ENCODE results near the gene CCDC178.
"Not testable (repeated sequence)": the region's sequence is repeated elsewhere in the genome, so short reads cannot be mapped to it uniquely, and the experiment has no call there.

Gene CCDC178

DNA sequence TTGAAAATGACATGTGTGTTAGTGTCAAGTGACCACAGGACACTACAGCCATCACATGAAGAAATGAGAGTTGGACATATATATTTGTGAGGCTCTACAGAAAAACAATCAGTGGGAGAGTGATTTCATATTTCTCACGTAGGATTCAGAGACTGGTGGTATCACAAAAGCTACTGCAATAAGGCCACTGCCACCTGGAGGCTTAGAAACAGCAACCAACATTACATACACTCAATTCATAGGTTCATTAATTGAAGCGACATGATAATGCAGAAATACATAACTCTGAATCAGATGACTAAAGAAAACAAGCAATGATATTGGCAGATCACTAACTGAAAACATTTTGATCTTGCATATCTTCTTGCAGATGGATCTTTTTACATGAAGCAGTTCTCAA is 419.6 kb downstream of the CCDC178 start:
- no peak for DNase-seq (ENCODE audit: low read depth in 1 of 2, low spot score in 1 of 2)

DNA sequence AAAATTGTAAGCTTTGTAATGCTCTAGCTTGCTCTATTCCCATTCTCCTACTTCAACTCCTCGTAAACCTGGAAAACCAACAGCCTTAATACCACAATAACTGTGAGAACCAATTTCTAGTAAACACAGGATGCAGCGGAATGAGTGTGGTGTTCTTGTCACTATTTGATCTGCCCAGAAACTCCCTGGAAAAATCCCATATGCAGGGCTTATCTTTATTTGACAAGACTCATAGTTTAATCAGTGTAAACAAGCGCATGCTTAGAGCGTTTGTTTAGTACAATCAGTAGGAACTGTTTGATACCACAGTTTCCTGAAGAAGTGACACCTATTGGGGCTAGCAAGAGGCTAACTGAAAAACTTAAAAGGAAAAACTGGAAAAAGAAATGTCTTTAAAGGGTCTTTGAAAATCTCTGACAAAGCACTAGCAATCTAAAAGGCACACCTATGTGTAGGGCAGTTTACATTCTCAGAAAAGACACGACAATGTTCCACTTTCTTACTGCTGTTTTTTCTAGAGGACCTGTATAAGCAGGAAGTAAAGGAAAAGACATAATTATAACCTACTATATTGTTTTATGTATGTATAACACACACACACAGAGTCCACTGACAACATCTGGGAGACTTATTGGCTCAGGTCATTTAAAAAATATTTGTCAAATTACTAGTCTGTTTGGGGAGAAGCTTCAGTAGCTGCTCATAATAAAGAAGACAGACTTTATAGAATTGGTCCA is 426.3 kb downstream of the CCDC178 start:
- DNase-seq (ENCODE audit: low read depth in 1 of 2, low spot score in 1 of 2), result no peak

DNA sequence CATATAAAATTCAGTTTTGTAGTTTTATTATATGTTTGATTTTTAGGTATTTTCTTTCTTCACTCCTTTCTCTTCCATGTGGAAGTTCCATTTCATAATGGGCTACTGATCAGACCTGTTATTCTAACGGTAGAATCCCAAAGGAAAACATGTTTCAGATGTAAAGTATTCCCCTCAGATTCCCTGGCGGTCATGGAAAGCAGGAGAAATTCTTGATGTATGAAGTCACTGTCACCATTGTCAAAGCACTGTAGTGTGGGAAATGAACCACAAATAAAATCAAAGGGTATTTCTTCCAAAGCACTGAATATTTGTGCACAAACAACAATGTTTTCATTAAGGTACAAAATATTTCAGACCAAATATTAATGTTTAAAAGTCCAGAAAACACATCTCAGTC is 430.4 kb downstream of the CCDC178 start:
- no peak for DNase-seq (ENCODE audit: low read depth in 1 of 2, low spot score in 1 of 2)

DNA sequence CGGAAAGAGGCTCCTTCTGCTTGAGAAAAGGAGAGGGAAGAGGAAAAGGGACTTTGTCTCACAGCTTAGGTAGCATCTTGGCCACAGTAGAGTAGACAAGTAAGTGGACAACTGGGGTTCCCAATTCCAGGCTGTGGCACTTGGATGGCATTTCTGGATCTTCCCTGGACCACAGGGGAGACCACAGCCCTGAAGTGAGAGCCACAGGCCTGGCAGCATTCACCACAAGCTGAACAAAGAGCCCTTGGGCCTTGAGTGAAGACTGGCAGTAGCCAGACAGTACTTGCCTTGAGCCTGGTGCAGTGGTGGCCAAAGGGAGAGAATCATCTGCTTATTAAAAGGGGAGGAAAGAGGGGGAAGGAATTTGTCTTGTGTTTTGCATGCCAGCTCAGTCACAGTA is 441.6 kb downstream of the CCDC178 start:
- DNase-seq (ENCODE audit: low read depth in 1 of 2, low spot score in 1 of 2), result no peak

DNA sequence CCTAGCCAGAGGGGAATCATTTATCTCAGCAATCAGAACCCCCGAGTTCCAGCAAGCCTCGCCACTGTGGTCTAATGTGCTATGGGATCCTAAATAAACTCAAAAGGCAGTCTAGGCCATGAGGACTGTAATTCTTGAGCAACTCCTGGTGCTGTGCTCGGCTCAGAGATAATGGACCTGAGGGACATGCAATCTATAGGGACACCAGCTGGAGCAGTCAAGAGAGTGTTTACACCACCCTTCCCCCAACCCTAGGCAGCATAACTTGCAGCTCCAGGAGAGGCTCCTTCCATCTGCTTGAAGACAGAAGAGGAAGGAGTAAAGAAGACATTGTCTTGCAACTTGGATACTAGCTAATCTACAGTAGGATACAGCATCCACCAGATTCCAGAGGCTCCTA is 442.2 kb downstream of the CCDC178 start:
- DNase-seq (ENCODE audit: low read depth in 1 of 2, low spot score in 1 of 2), result no peak

DNA sequence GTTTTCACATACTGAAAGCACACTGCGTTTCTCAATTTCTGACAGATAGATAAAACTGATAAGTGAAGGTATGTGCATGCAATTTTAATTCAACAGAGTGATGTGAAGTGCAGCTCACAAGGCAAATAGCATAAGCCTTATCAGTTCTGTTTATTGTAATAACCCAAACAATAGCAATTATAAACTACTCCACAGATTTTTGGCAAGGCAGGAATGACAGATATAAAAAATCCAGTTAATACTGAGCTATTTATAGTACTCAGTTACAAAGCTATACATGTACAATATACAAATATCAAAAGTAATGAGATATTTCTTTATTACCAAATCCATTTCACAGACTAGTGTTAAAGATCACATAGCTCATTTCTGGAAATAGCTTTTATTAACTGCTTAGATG is 456.8 kb downstream of the CCDC178 start:
- no peak for DNase-seq (ENCODE audit: low read depth in 1 of 2, low spot score in 1 of 2)

DNA sequence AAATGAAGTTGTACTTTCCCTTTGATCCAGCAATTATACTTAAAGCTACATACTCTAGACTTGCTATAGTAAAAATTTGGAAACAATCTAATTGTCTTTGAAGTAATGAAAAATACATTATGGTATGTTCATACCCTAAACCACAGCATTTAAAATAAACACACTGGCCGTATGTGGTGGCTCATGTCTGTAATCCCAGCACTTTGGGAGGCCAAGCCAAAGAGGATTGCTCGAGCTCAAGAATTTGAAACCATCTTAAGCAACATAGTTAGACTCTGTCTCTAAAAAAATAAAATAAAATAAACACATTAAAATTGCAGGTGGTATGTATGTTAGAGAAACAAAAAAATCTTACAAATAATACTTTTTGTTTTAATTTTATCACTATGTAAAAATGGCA is 459.6 kb downstream of the CCDC178 start:
- DNase-seq (ENCODE audit: low read depth in 1 of 2, low spot score in 1 of 2), result no peak

DNA sequence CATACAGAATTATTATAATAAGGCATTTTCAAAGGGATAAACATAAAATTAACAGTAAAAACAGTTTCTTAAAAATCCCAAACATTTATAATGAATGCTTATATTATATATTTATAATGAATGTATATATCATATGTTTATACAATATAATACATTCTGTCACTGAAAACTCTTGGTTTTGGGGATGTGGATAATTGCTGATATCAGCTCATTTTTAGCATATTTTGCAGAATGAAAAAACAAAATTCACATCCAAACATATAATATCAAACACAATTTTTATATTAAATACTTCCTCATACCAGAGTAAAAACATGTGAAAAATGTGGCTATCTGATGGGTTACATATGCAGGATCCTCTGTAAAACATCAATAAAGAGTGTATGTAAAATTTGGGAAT is 465.0 kb downstream of the CCDC178 start:
- no peak for DNase-seq (ENCODE audit: low read depth in 1 of 2, low spot score in 1 of 2)

DNA sequence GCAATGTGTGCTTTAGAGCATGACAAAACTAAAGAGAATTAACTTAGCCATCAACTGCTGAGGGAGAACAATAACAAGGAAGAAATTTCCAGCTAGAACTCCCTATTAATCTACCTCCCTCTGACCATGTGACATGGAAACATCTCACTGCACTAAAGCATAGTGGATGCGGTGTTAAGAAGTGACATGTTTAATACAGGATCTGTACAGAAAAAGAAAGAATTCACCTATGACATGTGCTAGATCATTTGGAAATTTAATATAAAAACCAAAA is 465.4 kb downstream of the CCDC178 start:
- no peak for DNase-seq (ENCODE audit: low read depth in 1 of 2, low spot score in 1 of 2)

DNA sequence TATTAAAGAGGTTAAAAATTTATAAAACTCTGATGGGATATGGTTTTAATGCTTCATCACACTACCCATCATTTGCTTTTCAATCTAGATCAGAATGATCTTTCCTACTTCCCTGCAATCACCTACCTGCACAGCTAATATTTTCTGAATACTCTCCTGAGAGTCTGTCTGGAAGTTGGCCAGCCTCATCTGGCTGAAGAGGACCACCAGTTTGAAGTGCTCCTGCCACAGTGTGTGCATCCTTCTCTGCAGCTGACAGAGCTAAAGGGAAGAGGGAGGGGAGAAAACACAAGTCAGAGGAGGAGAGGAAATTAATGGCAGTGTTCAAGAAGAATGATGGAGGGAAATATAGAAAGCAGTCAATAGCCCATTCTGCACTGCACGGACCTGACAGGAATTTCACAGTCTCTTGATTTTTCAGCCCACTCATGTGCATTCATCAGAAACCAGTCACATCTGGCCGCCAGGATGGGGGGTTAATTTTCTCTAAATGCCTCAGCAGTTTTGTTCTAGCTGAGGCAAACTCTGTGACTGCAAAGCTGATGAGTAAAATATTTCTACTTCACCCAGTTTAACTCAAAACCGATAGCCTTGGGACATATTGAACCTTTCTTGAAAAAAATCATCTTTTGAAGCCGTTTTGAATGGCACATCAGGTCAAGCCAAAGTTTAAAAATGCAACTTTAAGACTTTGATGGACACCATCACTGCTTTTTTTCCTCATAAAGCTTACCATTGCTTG is 465.9 kb downstream of the CCDC178 start:
- DNase-seq (ENCODE audit: low read depth in 1 of 2, low spot score in 1 of 2), result no peak

DNA sequence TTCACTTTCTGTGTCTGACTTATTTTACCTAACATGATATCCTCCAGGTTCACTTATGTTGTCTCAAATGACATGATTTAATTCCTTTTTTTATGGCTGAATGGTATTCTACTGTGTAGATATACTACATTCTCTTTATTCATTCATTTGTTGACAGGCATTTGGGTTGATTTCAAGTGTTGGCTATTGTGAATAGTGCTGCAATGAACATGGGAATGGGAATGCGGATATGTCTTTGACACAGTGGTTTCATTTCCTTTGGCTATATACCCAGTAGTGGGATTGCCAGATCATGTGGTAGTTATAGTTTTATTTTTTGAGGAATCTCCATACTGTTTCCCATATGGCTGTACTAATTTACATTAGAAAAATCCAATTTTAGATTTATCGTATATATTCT is 472.3 kb downstream of the CCDC178 start:
- no peak for DNase-seq (ENCODE audit: low read depth in 1 of 2, low spot score in 1 of 2)

DNA sequence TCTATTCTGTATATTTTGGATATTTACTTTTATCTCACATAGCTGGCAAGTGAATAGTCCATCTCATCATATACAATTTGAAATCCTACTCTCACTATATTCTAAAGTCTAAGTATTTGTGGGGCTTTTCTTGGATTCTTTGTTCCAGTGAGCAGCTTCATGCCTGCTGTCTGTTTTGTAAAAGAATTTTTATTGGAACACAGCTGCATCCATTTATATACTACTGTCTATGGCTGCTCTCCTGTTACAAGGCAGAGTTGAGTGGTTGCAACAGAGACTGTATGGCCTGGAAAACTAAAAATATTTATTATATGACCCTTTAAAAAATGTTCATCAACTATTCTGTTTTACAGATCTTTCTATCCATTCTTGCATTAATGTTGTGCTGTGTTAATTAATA is 474.4 kb downstream of the CCDC178 start:
- no peak for DNase-seq (ENCODE audit: low read depth in 1 of 2, low spot score in 1 of 2)

DNA sequence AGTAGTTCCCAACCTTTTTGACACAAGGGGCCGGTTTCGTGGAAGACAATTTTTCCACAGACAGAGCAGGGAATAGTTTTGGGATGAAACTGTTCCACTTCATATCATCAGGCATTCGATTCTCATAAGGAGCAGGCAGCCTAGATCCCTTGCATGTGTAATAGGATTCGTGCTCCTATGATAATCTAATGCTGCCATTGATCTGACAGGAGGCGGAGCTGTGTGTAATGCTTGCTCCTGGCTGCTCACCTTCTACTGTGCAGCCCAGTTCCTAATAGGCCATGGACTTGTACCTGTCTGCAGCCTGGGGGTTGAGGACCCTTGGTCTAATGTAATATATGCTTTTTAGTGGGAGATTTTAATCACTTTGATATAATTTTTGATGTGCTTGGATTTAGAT is 479.0 kb downstream of the CCDC178 start:
- no peak for DNase-seq (ENCODE audit: low read depth in 1 of 2, low spot score in 1 of 2)

DNA sequence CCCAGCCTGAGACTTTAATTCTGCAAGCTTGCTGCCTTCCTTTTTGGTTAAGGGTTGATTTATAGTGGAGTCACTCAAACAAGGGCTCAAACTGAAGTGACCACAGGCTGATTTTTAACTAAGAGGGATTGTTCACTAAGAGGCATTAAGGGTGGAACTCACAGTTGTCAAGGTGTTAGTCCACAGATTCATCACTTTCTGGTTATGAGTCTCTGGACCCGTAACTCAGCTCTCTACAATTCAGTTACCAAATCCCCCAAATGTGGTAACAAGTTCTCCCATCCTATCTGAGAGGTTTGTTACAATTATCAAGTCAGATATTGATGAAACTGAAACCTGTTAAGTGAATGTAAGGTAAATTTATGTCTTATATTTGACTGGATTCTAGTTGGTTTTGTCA is 481.8 kb downstream of the CCDC178 start:
- DNase-seq (ENCODE audit: low read depth in 1 of 2, low spot score in 1 of 2), result no peak

DNA sequence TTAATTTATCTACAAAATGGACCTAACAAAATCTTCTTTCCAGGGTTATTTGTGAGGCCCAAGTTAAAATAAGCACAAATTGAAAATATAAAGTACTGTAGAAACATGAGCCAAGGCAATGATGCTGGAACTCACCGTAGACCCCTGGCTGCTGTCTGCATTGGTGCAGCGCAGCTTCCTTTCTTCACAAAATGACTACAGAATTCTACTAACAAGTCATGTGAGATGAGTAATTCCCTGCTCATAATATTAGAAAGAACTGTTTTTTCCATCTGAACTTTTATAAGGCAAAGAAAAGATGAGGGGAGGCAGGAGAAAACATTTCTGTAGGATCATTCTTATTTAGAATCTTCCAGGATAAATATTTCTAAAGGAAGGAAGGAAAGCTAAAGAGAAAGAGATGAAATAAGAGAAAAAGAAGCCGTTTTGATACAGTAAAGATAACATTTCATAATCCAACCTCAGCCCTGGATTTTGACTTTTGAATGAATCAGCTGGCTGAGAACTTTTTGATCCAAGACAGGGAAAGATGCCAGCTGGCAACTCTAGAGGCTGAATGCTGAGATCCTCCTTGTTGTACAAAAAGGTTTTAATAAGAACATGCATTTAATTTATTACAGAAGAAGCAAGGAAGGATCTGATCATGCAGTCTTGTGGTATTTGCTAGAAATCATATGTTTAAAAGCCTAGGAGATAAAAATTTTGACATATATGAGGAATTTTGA is 483.8 kb downstream of the CCDC178 start:
- no peak for DNase-seq (ENCODE audit: low read depth in 1 of 2, low spot score in 1 of 2)

DNA sequence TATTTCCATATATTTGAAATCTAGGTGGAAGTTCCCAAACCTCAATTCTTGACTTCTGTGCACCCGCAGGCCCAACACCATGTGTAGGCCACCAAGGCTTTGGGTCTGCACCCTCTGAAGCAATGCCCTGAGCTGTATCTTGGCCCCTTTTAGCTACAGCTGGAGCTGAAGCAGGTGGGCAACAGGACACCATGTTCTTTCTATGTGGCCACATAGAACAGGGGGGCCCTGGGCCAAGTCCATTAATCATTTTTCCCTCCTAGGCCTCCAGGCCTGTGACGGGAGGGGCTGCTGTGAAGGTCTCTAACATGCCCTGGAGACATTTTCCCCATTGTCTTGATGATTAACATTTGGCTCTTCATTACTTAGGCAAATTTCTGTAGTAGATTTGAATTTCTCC is 488.2 kb downstream of the CCDC178 start:
- not testable (repeated sequence) for DNase-seq (ENCODE audit: low read depth in 1 of 2, low spot score in 1 of 2)

DNA sequence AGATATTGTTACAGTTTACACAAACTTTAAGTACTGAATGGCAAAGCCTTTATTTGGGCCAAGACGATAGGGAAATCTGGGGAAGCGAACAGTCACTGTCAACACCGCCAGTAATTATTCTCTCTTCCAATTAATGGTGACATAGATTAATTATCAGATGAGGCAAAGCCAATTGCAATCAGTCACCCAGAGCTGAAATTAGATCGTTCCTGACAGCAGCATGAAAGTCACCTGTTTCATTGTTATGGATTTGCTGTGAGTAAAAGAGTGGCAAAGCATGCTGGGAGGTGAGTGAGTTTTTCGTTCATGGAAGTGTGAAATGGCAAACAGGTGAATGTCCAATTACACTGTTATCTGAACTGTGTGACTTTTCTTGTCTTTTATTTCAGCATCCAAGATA is 502.9 kb downstream of the CCDC178 start:
- no peak for DNase-seq (ENCODE audit: low read depth in 1 of 2, low spot score in 1 of 2)

DNA sequence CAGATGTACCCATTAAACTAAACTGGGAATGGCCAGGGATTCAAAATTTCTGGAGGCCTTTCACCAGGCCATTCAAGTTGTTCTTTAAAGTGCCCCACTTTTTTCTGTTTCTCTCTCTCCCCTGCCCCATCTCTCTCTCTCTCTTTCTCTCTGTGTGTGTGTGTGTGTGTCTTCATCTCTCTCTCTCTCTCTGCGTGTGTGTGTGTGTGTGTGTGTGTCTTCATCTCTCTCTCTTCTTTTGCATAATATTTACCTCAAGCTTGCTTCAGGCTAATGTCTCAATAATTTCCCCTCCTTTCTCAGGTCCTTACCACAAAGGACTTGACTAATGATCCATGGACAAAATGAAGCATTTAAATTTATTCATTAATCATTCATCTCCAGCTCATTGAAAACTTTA is 503.5 kb downstream of the CCDC178 start:
- DNase-seq (ENCODE audit: low read depth in 1 of 2, low spot score in 1 of 2), result no peak

DNA sequence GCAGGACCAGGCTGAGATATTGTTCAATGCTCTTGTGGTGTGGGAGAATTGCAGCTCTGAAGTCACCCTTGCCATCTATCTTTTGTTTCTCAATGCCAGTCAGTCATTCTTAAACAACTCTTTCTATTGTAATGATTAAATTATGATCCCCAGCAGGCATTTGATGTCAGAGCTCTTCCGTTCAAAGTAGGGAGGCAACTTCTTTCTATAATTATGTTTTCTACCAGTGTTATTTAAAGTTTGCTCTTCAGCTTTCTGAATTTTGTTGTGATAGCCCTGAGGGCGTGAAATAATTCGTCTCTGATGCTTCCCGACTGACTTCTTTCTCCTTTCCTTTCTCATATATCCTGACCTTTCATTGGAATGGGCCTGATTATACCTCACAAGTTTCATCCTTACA is 506.3 kb downstream of the CCDC178 start:
- DNase-seq (ENCODE audit: low read depth in 1 of 2, low spot score in 1 of 2), result no peak

DNA sequence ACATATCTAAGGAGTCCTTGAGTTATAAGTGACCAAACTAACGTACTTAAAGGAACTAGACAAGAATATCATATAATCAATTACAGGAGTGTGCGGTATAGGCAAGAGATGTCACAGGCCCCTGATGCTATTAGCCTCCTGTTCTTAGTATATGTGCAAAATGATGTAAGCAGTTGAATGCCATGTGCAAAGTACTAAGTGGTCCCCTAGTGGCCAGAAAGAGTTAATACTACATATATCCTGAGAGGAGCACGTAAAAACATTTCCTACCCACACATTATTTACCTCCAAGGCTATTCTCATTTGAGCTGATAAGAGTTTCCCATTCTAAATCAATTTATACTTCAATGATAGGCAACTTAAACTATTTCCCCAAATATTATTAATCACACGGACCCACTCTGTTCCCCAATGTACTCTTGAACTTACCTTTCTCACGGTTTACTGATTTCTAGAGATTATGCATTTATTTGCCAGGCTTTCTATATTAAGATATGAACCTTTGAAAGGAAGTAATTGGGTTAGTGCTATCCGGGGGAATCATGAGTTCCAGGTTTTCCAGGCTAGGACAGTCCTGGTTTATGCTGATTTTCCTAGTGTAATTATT is 509.7 kb downstream of the CCDC178 start:
- DNase-seq (ENCODE audit: low read depth in 1 of 2, low spot score in 1 of 2), result no peak

DNA sequence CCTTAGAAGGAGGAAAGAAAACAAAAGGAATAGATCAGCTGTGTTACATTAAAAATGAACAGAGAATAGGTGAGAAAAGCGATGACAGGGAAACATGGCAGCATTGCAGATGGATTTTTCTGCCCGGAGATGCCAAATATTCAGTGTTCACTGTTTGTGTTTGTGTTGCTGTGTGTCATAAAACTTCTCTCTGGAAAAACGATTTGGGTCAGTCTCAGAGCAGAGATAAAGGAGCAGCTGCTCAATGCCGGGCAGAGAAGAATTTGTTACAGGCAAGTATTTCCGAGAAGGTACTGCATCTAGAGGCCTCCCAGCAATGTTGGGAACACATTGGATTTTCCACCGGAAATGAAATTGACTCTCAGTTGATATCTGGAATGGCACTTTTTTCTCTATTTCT is 511.3 kb downstream of the CCDC178 start:
- no peak for DNase-seq (ENCODE audit: low read depth in 1 of 2, low spot score in 1 of 2)

DNA sequence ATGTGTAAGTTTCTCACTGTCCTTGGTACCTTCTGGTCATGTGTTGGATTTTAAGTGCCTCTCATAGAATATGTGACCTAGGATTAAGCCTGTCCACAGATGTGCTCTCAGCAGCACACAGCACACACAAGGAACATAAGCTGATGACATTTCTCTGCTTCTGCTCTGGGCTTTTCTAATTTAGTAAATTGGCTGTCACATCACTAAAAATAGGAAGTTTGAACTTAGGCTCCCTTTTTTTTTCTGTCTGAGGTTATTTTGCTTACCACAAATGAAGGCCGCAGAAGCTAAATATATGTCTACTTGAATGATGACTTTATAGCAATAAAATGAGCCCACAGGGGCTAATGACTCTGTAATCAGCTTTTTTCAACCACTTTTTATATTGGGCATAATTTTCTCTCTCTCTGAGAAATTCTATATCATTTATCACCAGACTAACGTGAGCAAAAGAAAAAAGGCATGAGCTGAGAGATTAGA is 517.5 kb downstream of the CCDC178 start:
- no peak for DNase-seq (ENCODE audit: low read depth in 1 of 2, low spot score in 1 of 2)
